Osteoblast (primary cell): ENCODE measurements around the gene TFIP11. TPM values are rescaled to one million over a fixed set of nuclear protein-coding genes. Genes with fewer than 3 reads are reported as not detected.
"Not testable (repeated sequence)": the region's sequence is repeated elsewhere in the genome, so short reads cannot be mapped to it uniquely, and the experiment has no call there.

Source experiments
- DNase-seq: peaks from one replicate; pipeline ENCODE4 v3.0.0; 2011; ENCODE audit warnings: low spot score, mixed read lengths; ENCODE audit not compliant: insufficient read length; ENCODE audit errors: missing footprints
- H2AFZ ChIP-seq: 2 replicates; pipeline ENCODE4 v1.6.0; 2011; ENCODE audit warnings: mild to moderate bottlenecking, low read length
- H3K27ac ChIP-seq: 2 replicates; pipeline ENCODE4 v1.5.1; 2011; ENCODE audit warnings: mild to moderate bottlenecking, low read depth, low read length, moderate library complexity
- H3K27me3 ChIP-seq: 2 replicates; pipeline ENCODE4 v1.6.0; 2012; ENCODE audit warnings: mild to moderate bottlenecking, control low read depth, inconsistent platforms, low read length, moderate library complexity; ENCODE audit not compliant: insufficient read depth
- H3K36me3 ChIP-seq: 2 replicates; pipeline ENCODE4 v1.5.1; 2011; ENCODE audit warnings: mild to moderate bottlenecking, low read length, control low read depth, moderate library complexity; ENCODE audit not compliant: insufficient read depth
- H3K4me1 ChIP-seq: 2 replicates; pipeline ENCODE4 v1.5.1; 2011; ENCODE audit warnings: mild to moderate bottlenecking, low read length, control low read depth, moderate library complexity; ENCODE audit not compliant: insufficient read depth
- H3K4me2 ChIP-seq: 2 replicates; pipeline ENCODE4 v1.6.0; 2011; ENCODE audit warnings: mild to moderate bottlenecking, low read length; ENCODE audit not compliant: insufficient read depth
- H3K4me3 ChIP-seq: fragments of 200-600 bp; sonication (generic); 3 replicates; pipeline ENCODE4 v1.5.1; 2012; ENCODE audit warnings: mild to moderate bottlenecking, low read length, inconsistent platforms; ENCODE audit not compliant: insufficient read depth
- H3K79me2 ChIP-seq: 2 replicates; pipeline ENCODE4 v1.6.0; 2012; ENCODE audit warnings: mild to moderate bottlenecking, low read length, control low read depth, inconsistent platforms; ENCODE audit not compliant: insufficient read depth
- H3K9me3 ChIP-seq: 2 replicates; pipeline ENCODE4 v1.5.1; 2011; ENCODE audit warnings: low read depth, low read length, control low read depth
- H4K20me1 ChIP-seq: 2 replicates; pipeline ENCODE4 v1.6.0; 2012; ENCODE audit warnings: mild to moderate bottlenecking, low read length, control low read depth; ENCODE audit not compliant: insufficient read depth
- total RNA-seq: library from RNA; depleted of rRNA; stranded (reverse); fragments of >200 nt; gene quantifications from 2 replicates; pipeline ENCODE4 v1.2.3, GENCODE V29; 2012
- TF ChIP-seq, protein P1 (sequence below): IDR thresholded peaks from 2 replicates; pipeline ENCODE4 v1.5.1; 2011; ENCODE audit warnings: mild to moderate bottlenecking, low read depth, low read length, moderate library complexity; ENCODE audit errors: extremely low read depth

TFIP11 gene
- total RNA-seq, 1 donor: 34.7 TPM

DNA sequence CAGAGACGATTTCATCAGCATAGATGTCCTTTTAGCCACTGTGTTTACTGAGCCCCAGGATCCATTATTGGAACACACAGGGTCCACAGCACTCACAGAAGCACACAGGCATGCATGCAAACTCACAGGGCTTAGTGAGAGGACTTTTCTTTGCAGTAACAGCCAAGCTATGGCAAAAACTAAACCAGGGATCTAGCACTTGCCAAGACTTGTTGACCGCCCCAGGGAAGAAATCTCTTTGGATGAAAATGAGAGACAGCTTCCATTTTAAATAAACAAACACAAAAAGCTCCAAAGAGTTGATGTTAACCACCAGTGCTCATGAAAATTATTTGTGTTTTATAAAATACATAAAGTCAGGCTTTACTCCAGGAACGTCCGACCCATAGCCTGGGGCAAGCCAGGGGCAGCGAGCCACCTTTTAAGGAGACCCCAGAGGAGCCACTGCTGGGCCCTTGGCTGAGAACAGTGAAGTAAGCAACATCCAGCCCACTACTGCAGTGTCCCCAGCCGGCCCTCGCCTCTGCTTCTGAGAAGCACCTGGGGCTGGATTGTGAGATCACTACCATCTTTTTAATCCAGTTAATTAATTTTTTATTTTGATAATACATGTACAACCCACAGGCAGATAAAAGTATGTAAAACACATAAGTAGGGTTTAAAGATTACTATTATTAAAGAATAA lies 22.0 kb upstream of the TFIP11 start:
- no peak overlapping the region for H2AFZ ChIP-seq
- TF ChIP-seq, protein P1, sequence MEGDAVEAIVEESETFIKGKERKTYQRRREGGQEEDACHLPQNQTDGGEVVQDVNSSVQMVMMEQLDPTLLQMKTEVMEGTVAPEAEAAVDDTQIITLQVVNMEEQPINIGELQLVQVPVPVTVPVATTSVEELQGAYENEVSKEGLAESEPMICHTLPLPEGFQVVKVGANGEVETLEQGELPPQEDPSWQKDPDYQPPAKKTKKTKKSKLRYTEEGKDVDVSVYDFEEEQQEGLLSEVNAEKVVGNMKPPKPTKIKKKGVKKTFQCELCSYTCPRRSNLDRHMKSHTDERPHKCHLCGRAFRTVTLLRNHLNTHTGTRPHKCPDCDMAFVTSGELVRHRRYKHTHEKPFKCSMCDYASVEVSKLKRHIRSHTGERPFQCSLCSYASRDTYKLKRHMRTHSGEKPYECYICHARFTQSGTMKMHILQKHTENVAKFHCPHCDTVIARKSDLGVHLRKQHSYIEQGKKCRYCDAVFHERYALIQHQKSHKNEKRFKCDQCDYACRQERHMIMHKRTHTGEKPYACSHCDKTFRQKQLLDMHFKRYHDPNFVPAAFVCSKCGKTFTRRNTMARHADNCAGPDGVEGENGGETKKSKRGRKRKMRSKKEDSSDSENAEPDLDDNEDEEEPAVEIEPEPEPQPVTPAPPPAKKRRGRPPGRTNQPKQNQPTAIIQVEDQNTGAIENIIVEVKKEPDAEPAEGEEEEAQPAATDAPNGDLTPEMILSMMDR: no peak
- H3K27me3 ChIP-seq: no peaks in the 10 kb centered on the region
- no peak for DNase-seq
- no peaks in the 10 kb centered on the region for H3K9me3 ChIP-seq
- H3K4me1 ChIP-seq: peaks cover 15% of the 10 kb centered on the region
- peak overlapping the region; percentile 19 for H3K27ac ChIP-seq
- peaks cover 33% of the 10 kb centered on the region for H3K79me2 ChIP-seq
- no peak overlapping the region for H3K4me3 ChIP-seq
- no peak overlapping the region for H3K4me2 ChIP-seq
- H3K36me3 ChIP-seq: peaks cover 71% of the 10 kb centered on the region
- peaks cover 7% of the 10 kb centered on the region for H4K20me1 ChIP-seq

DNA sequence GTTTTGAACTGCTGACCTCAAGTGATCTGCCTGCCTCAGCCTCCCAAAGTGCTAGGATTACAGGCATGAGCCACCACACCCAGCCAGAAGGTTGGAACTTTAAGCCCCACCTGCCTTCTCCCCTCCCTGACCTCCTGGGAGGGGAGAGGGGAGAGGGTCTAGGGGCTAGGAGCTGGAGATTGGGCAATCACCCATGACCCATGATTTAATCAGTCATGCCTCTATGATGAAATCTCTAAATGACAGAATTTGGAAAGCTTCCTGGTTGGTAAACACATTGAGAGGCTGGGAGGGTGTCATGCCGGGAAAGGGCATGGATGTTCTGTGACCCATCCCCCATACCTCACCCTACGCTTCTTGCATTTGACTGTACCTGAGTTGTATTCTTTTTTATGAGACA lies 17.1 kb upstream of the TFIP11 start:
- no peaks in the 10 kb centered on the region for H3K9me3 ChIP-seq
- no peak overlapping the region for H2AFZ ChIP-seq
- H4K20me1 ChIP-seq: no peaks in the 10 kb centered on the region
- peaks cover 15% of the 10 kb centered on the region for H3K4me1 ChIP-seq
- H3K36me3 ChIP-seq: peaks cover 70% of the 10 kb centered on the region
- TF ChIP-seq, protein P1: no peak
- no peak overlapping the region for H3K4me3 ChIP-seq
- no peak for DNase-seq
- H3K4me2 ChIP-seq: no peak overlapping the region
- peaks cover 5% of the 10 kb centered on the region for H3K79me2 ChIP-seq
- no peaks in the 10 kb centered on the region for H3K27me3 ChIP-seq
- H3K27ac ChIP-seq: peak overlapping the region; percentile 23

DNA sequence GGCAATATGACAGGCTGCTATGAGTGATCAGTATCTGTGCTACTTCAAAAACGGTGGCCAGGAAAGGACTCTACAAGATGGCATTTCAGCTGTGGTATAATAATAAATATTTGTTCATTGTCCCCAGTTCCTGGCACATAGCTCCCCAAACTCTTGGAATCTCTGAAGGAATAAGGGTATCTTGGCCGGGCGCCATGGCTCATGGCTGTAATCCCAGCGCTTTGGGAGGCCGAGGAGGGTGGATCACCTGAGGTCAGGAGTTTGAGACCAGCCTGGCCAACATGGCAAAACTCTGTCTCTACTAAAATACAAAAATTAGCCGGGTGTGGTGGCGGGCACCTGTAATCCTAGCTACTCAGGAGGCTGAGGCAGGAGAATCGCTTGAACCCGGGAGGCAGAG lies 16.2 kb upstream of the TFIP11 start:
- not testable (repeated sequence) for H3K79me2 ChIP-seq, H3K27ac ChIP-seq, H4K20me1 ChIP-seq, H3K4me2 ChIP-seq, H3K4me3 ChIP-seq, DNase-seq, H3K27me3 ChIP-seq, H2AFZ ChIP-seq, H3K9me3 ChIP-seq
- Histone ChIP-seq H3K36me3 (peaks cover 66% of the 10 kb centered on the region), H3K4me1 (peaks cover 15% of the 10 kb centered on the region)

- Histone ChIP-seq H2AFZ (no peak overlapping the region), H3K79me2 (no peaks in the 10 kb centered on the region), H4K20me1 (no peaks in the 10 kb centered on the region), H3K36me3 (peaks cover 71% of the 10 kb centered on the region), H3K4me2 (no peak overlapping the region), H3K27me3 (no peaks in the 10 kb centered on the region), H3K4me1 (peaks cover 12% of the 10 kb centered on the region), H3K4me3 (no peak overlapping the region), H3K9me3 (no peaks in the 10 kb centered on the region), H3K27ac (no peak overlapping the region)
- DNase-seq: no peak
- TF ChIP-seq, protein P1: no peak
Observed at GRCh38 chr22:26527574-26528465, 15.5 kb upstream of the TFIP11 start.
